Aorta (tissue), 5 donors: ENCODE results near the gene SH3BP5. TPM values are rescaled to one million over a fixed set of nuclear protein-coding genes. Genes with fewer than 3 reads are reported as not detected.

Experiments used
- ATAC-seq: fragments of 200-7000 bp; cut with Tn5 transposase; one replicate; pipeline ENCODE4 v1.9.1; 2022; ENCODE audit warnings: moderate library complexity; ENCODE audit not compliant: low FRiP score
- DNase-seq, 2 donors: peaks; one replicate each; pipeline ENCODE4 v3.0.0-alpha.2; 2020
- H3K27ac ChIP-seq, 2 donors: one replicate each; pipeline ENCODE4 v1.5.1; 2013; ENCODE audit warnings: low read length in 2 of 2, mild to moderate bottlenecking in 2 of 2, moderate library complexity in 2 of 2, control low read depth in 1 of 2, inconsistent platforms in 1 of 2, low read depth in 1 of 2
- H3K27me3 ChIP-seq, 2 donors: one replicate each; pipeline ENCODE4 v1.6.1; 2013; ENCODE audit warnings: control low read depth in 1 of 2, low read length in 1 of 2, mild to moderate bottlenecking in 1 of 2, moderate library complexity in 1 of 2; ENCODE audit not compliant: insufficient read depth in 2 of 2, control insufficient read depth in 1 of 2
- H3K36me3 ChIP-seq, 2 donors: one replicate each; pipeline ENCODE4 v1.6.1; 2013; ENCODE audit warnings: control low read depth in 1 of 2, low read length in 1 of 2, mild to moderate bottlenecking in 1 of 2; ENCODE audit not compliant: insufficient read depth in 2 of 2, control insufficient read depth in 1 of 2
- H3K4me1 ChIP-seq, 2 donors: one replicate each; pipeline ENCODE4 v1.6.1; 2013; ENCODE audit warnings: low read length in 2 of 2, control low read depth in 1 of 2, mild to moderate bottlenecking in 1 of 2, moderate library complexity in 1 of 2; ENCODE audit not compliant: insufficient read depth in 2 of 2, control insufficient read depth in 1 of 2
- H3K4me3 ChIP-seq, 2 donors: one replicate each; pipeline ENCODE4 v1.5.1; 2013; ENCODE audit warnings: low read length in 2 of 2, control low read depth in 1 of 2, mild to moderate bottlenecking in 1 of 2
- H3K9me3 ChIP-seq: one replicate; pipeline ENCODE4 v1.6.1; 2013; ENCODE audit warnings: mild to moderate bottlenecking, low read length; ENCODE audit not compliant: control insufficient read depth
- WGBS, 2 donors: extraction: QIAGEN DNeasy Blood & Tissue Kit; methylation state at CpG; one replicate each; pipeline ENCODE4 v1.1.7; 2013; 5-methylcytosine and 5-hydroxymethylcytosine counted together
- intact Hi-C, 2 donors: fragments of 100-400 bp; cut with DNase I; formaldehyde crosslinking; loops; one replicate each; pipeline versions ENCODE4 v1.14.2 to v1.15.0; 2022
- polyA plus RNA-seq, 2 donors: library from polyadenylated mRNA; stranded (reverse); fragments of 200-250 nt; gene quantifications; one replicate each; pipeline ENCODE4 v1.2.3, GENCODE V29; 2013
- total RNA-seq, 2 donors: library from RNA; stranded (reverse); fragmentation: NEBNext Ultra II Directional; extraction: Animal tissue kit (Norgen Biotek cat#: 25700); gene quantifications; one replicate each; pipeline ENCODE4 v1.2.1, GENCODE V29; 2021
- donor health status: healthy with polysubstance abuse.
- donor health status: Bipolar disorder and iron deficiency.
- donor health status: DM: no; HTN: no; CAD: no.
- donor health status: DM: no; HTN: no; CAD: no.
- donor health status: DM: yes; HTN: yes; CAD: no.

SH3BP5 gene
- total and polyA plus RNA-seq, 4 donors: 26.5 to 93.1 (median 71.3) TPM

DNA sequence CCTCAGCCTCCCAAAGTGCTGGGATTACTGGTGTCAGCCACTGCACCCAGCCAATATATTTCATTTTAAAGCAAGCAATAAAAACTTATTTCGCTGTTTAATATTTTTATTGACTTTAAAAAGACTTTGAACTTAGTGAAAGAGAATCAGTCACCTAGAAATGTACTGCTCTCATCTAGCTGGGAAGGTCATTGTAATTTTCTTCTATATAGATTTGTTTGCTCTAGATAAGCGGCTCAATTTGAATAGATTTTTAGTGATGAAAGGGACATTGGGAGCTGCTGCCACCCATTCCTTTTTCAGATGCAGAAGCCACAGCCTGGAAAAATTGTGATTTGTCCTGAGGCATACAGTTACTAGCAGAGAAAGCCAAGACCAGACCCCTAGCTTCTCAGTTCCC is 86.2 kb downstream of the SH3BP5 start:
- intact Hi-C loops: no loop called here
- Histone ChIP-seq H3K9me3 (no peaks in the 10 kb centered on the region), H3K36me3 (peaks cover 2 to 11% of the 10 kb centered on the region in 2 donors), H3K4me3 (no peak overlapping the region), H3K27ac (no peak overlapping the region), H3K4me1 (no peaks in the 10 kb centered on the region), H3K27me3 (no peaks in the 10 kb centered on the region)
- DNase-seq (no peak), ATAC-seq (no peak)
- WGBS, 2 donors: 95 to 96% methylated on average over 2 of the region's 2 CpGs

DNA sequence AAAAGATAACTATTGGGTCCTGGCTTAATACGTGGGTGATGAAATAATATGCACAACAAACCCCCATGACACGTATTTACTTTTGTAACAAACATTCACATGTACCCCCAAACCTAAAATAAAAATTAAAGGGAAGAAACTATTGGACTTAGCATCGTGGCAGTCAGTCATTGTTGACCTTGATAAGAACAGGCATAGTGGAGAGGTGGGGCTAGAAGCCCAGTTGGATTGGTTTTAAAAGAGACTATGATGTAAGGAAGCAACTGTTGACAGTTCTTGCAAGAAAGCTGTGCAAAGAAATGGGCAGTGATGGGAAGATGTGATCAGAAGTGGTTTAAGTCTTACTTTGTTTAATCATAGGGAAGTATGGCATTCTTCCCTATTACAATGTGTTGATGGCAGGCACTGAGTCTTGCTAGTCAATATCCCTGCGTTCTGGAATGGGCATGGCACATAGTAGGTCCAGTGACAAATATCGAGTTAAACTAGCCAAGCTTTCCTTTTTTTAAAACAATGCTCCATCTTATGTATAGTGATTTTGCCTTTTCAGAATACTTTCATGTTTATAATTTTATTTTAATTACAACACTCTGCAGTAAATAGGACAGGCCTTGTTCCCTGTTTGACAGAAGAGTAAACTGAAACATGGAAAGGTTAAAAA is 88.4 kb downstream of the SH3BP5 start:
- ATAC-seq (no peak), DNase-seq (no peak)
- Histone ChIP-seq H3K4me3 (no peak overlapping the region), H3K36me3 (peaks cover 2 to 11% of the 10 kb centered on the region in 2 donors), H3K4me1 (no peaks in the 10 kb centered on the region), H3K27me3 (no peaks in the 10 kb centered on the region), H3K9me3 (no peaks in the 10 kb centered on the region), H3K27ac (no peak overlapping the region)
- 81 to 82% methylated on average over 5 of the region's 5 CpGs for WGBS, 2 donors
- intact Hi-C loops: no loop called here

DNA sequence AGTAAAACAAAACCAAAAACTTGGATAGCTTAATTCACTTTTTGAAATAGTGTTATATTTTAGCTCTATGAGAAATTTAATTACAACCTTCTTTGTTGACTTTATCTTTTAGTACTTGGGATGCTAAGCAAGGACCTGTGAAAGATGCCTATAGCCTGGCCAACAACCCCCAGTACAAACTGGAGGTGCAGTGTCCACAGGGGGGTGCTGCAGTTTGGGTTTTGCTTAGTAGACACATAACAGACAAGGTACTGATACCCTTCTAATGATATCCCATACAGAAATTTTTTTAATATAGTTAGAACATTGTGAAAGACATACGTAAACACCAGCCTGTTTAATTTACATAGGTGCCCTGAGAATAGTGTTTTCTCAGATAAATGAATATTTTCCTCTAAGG is 91.0 kb downstream of the SH3BP5 start:
- Histone ChIP-seq H3K27ac (no peak overlapping the region), H3K27me3 (no peaks in the 10 kb centered on the region), H3K4me3 (no peak overlapping the region), H3K9me3 (no peaks in the 10 kb centered on the region), H3K36me3 (peaks cover 0 to 8% of the 10 kb centered on the region in 2 donors), H3K4me1 (no peaks in the 10 kb centered on the region)
- intact Hi-C loops: no loop called here
- WGBS, 2 donors: 87 to 88% methylated on average over 1 of the region's 1 CpG
- DNase-seq (peak in 1 of 2 donors; percentile 77), ATAC-seq (no peak)

DNA sequence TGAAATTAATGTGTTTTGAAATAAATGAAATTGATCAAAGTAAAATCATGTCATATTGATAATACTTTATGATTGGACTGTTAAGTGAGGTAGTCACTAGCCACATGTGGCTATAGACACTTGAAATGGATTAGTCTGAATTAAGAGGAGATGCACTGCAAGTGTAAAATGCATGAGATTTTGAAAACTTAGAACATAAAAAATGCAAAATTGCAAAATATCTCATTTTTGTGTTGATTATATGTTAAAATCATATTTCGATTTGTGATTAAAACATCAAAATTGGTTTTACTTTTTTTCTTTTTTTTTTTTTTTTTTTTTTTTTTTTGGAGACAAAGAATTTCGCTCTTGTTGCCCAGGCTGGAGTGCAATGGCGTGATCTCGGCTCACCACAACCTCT is 103.1 kb downstream of the SH3BP5 start:
- ATAC-seq (no peak), DNase-seq (no peak)
- no peak overlapping the region for H3K4me3 ChIP-seq
- no peaks in the 10 kb centered on the region for H3K4me1 ChIP-seq
- WGBS, 2 donors: 94 to 97% methylated on average over 4 of the region's 4 CpGs
- H3K36me3 ChIP-seq: peaks cover 2 to 3% of the 10 kb centered on the region in 2 donors
- H3K27me3 ChIP-seq: no peaks in the 10 kb centered on the region
- no peaks in the 10 kb centered on the region for H3K9me3 ChIP-seq
- intact Hi-C loops: no loop called here
- H3K27ac ChIP-seq: no peak overlapping the region

DNA sequence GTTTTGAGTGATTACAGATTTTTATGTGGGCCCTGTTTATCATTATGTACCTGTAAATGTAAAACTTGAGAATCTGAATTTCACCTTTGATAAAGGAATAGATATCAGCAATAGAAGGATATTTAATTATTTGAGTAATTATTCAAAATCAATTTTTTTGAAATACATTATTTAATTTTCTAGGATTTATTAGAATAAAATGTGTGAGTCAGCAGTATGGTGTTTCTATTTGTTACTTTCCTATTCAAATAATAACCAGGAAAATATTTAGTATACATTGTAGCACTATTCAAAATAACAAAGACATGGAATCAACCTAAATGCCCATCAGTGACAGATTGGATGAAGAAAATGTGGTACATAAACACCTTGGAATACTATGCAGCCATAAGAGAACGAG is 104.2 kb downstream of the SH3BP5 start:
- Histone ChIP-seq H3K27me3 (no peaks in the 10 kb centered on the region), H3K27ac (no peak overlapping the region), H3K9me3 (no peaks in the 10 kb centered on the region), H3K4me1 (no peaks in the 10 kb centered on the region), H3K36me3 (peaks cover 2 to 3% of the 10 kb centered on the region in 2 donors), H3K4me3 (no peak overlapping the region)
- intact Hi-C loops: no loop called here
- DNase-seq: no peak
- WGBS, 2 donors: 79 to 86% methylated on average over 1 of the region's 1 CpG
- ATAC-seq: no peak

DNA sequence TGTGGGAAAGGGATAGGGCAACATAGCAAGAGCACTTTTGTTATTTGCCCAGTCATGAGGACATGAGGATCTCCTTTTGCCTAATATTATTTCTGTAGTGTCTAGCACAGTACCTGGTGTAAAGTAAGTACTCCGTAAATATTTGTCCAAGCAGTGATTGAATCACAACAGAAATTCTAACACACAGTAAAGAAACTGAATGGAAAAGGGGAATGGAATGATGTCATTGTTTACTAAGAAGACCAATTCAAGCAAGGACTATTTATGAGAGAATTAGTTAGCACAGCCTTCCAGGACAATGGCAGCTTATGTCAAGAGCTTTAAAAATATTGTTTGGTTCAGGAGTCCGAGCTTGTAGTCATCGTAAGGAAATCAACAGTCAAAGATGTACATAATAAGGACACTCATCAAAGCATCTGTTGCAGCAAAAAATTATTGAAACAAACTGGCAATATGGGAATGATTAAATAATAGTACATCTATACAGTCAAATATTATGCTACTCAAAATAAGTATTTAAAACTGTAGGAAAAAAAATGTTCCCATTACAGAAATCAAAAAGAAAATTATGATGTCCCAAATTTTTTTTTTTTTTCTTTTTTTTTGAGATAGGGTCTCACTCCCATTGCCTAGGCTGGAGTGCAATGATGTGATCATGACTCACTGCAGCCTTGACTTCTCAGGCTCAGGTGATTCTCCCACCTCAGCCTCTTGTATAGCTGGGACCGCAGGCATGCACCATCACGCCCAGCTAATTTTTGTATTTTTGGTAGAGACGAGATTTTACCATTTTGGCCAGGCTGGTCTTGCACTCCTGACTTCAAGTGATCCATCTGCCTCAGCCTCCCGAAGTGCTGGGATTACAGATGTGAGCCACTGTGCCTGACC is 108.5 kb downstream of the SH3BP5 start:
- intact Hi-C loops: loop anchor here in 1 of 2 donors (5.0 kb wide), 1 partner anchor 33 kb away; no protein-coding TSS in a partner anchor
- WGBS, 2 donors: 86 to 87% methylated on average over 7 of the region's 7 CpGs
- no peaks in the 10 kb centered on the region for H3K9me3 ChIP-seq
- peaks cover 4 to 10% of the 10 kb centered on the region in 2 donors for H3K36me3 ChIP-seq
- no peak overlapping the region for H3K4me3 ChIP-seq
- DNase-seq (no peak), ATAC-seq (no peak)
- H3K27ac ChIP-seq: no peak overlapping the region
- no peaks in the 10 kb centered on the region for H3K27me3 ChIP-seq
- no peaks in the 10 kb centered on the region for H3K4me1 ChIP-seq

DNA sequence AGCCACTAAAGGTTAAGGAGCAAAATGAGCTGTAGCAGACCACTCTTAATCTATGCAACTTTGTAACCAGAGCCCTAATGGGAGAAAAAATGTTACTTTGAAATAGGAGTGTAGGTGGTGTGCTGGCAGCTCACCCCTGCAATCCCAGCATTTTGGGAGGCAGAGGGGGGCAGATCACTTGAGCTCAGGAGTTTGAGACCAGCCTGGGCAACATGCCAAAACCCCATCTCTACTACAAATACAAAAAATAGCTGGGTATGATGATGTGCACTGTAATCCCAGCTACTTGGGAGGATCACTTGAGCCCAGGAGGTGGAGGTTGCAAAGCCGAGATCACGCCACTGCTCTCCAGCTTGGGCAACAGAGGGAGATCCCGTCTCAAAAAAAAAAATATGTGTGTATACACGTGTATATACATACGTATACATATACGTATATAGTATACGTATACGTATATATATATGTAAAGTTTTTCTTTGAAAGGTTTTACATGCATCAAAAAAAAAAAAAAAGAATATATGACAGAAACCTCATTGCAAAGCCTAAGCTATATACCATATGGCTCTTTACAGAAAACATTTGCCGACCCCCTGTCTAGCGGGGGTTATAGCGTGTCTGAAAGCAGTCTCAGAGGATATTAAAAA is 110.7 kb downstream of the SH3BP5 start:
- DNase-seq (no peak), ATAC-seq (no peak)
- Histone ChIP-seq H3K27ac (no peak overlapping the region), H3K4me3 (no peak overlapping the region), H3K27me3 (no peaks in the 10 kb centered on the region), H3K36me3 (peaks cover 7 to 10% of the 10 kb centered on the region in 2 donors), H3K9me3 (no peaks in the 10 kb centered on the region), H3K4me1 (peaks cover 0 to 2% of the 10 kb centered on the region in 2 donors)
- intact Hi-C loops: loop anchor here in 1 of 2 donors (5.0 kb wide), 1 partner anchor 36 kb away; no protein-coding TSS in a partner anchor
- WGBS, 2 donors: 80 to 83% methylated on average over 11 of the region's 11 CpGs

DNA sequence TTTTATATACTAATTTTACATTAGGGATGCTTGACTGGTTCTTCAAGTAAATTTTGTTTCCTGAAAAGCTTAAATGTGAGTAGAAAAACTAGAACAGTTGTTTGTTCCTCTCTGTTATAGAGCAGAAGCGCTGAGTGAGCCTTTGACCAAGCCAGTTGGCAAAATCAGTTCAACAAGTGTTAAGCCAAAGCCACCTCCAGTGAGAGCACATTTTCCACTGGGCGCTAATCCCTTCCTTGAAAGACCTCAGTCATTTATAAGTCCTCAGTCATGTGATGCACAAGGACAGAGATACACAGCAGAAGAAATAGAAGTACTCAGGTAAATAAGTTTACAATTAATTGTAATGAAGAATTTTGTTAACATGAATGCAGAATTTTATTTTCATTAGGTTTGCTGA is 111.7 kb downstream of the SH3BP5 start:
- Histone ChIP-seq H3K27ac (no peak overlapping the region), H3K4me3 (no peak overlapping the region), H3K36me3 (peaks cover 7 to 10% of the 10 kb centered on the region in 2 donors), H3K4me1 (peaks cover 0 to 2% of the 10 kb centered on the region in 2 donors), H3K9me3 (no peaks in the 10 kb centered on the region), H3K27me3 (no peaks in the 10 kb centered on the region)
- intact Hi-C loops: loop anchor here in 1 of 2 donors (5.0 kb wide), 1 partner anchor 37 kb away; no protein-coding TSS in a partner anchor
- DNase-seq (no peak), ATAC-seq (no peak)
- 75 to 76% methylated on average over 2 of the region's 2 CpGs for WGBS, 2 donors
